GM12891 (cell line): ENCODE measurements around the gene ADCK1.

Experiments
- POLR2A ChIP-seq: IDR thresholded peaks from 2 replicates; pipeline ENCODE4 v1.6.1; 2011; ENCODE audit warnings: low read depth, low read length, control low read depth
- POLR2AphosphoS5 ChIP-seq: IDR thresholded peaks from 2 replicates; pipeline ENCODE4 v1.6.1; 2011; ENCODE audit warnings: low read depth, low read length, control low read depth
- POU2F2 ChIP-seq: IDR thresholded peaks from 2 replicates; pipeline ENCODE4 v1.6.1; 2011; ENCODE audit warnings: low read depth, mild to moderate bottlenecking, control low read depth, low read length, moderate library complexity
- SPI1 ChIP-seq: IDR thresholded peaks from 2 replicates; pipeline ENCODE4 v1.6.1; 2011; ENCODE audit warnings: low read depth, low read length, control low read depth
- TAF1 ChIP-seq: IDR thresholded peaks from 2 replicates; pipeline ENCODE4 v1.6.1; 2011; ENCODE audit warnings: low read depth, low read length, control low read depth

DNA sequence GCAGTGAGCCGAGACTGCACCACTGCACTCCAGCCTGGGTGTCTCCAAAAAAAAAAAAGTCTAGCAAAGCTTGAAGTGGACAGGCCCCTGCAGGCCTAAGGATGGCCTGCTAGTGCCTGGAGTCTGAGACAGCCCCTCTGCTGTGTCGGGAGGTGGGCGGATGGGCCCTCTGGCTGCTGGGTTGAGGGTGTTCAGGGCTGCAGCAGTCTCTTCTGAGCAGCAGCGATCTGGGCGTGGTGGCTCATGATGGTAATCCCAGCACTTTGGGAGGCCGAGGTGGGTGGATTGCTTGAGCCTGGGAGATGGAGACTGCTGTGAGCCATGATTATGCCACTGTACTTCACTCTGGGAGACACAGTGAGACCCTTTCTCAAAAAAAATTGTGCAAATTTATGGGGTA lies 57.0 kb downstream of the ADCK1 start:
- TF ChIP-seq POLR2A = no peak
- TF ChIP-seq SPI1 = no peak
- no peak for TF ChIP-seq POLR2AphosphoS5
- TF ChIP-seq TAF1 = no peak
- no peak for TF ChIP-seq POU2F2
